ENCODE measurements around the gene PDE8A.
"Not testable (repeated sequence)": the region's sequence is repeated elsewhere in the genome, so short reads cannot be mapped to it uniquely, and the experiment has no call there.

PDE8A gene

GRCh38 chr15:85172846-85173490 is 191.3 kb downstream of the PDE8A start:
- no peak for DNase-seq (ENCODE audit: low read depth in 2 of 2)

DNA sequence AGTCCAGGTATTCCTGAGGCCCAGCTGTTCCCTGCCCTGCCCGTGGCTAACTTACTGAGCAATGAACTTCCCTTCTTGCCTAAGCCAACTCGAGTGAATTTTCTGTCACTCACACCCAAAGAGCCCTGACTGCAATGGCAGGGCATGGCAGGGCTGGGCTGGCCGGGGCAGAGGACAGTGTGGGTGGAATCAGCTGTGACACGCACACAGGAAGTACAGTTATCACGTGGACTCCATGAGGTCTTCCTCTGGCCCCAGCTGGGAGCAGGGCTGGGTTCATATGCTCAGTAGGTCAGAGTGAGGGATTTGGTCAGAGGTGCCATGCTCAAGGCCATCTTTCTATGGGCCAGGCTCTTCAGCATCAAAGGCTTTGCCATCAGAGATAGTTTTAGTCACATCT is 192.0 kb downstream of the PDE8A start:
- not testable (repeated sequence) for DNase-seq (ENCODE audit: low read depth in 2 of 2)

- DNase-seq (ENCODE audit: low read depth in 2 of 2), result no peak
These were observed 192.9 kb downstream of the PDE8A start for GRCh38 chr15:85174521-85174920.

DNA sequence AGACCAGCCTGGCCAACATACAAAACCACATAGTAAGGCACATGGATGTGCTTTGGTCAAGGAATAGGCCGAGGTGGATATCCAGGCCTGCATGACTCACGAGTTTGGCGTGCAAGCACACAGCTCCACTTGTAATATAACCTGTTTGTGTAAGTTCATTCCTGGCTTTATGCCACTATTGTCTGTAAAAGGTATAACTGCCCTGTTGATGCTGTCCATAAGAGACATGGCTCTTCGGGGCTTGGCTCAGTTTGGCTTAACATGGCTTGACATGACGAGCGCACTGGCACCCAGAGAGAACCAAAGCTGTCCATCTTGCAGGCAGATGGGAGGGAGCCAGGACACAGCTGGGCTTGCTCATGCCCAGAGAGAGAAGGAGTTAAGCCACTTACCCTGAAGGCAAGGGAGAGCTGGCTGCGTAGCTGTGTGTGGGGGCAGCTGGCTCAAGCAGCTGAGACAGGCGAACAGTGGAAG is 195.4 kb downstream of the PDE8A start:
- DNase-seq (ENCODE audit: low read depth in 2 of 2), result not testable (repeated sequence)

DNA sequence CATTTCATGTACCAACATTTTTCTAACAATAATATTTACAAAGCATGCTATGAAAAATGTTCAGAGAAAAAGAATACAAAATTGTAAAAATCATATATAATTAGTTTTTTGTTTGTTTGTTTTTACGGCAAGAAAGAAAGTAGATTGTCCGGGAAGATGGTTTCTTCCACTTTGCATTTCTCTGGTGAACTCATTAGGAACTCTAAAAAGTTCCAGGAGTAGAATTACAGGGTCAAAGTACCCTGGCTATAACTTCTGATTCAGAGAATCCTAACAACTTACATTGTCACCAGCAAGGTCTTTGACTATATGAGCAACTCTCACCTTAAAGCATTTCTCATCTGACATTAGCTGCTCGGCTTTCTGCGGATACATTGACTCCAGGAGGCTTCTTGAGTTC is 196.7 kb downstream of the PDE8A start:
- no peak for DNase-seq (ENCODE audit: low read depth in 2 of 2)

DNA sequence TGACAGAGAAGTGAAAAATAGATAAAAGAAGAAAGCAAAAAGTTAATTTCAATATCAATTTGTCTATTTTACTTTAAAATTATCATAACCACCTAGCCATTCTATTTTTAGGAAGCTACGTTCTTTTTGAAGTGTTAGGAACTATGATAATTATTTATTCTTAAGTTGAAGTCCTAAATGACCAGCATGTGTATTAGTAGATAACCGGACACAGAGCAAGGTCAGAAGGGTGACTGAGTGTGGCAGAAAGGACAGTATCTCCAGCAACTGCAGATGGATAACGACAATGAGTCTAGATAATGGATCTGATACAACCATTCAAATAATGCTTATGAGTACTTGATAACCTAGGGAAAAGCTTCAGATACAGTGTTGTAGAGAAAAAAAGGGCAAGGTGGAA is 198.0 kb downstream of the PDE8A start:
- no peak for DNase-seq (ENCODE audit: low read depth in 2 of 2)

DNA sequence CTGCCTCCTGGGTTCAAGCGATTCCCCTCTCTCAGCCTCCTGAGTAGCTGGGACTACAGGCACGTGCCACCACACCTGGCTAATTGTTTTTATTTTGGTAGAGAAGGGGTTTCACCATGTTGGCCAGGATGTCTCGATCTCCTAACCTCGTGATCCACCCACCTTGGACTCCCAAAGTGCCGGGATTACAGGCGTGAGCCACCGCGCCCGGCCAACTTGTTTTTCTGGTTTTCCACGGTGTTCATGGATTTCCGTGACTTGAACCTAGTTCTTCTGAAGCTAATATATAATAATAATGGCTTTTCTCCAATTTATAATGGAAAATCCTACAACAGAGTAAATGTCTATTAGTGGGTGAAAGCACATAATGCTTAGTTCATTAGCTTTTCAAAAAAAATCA is 203.7 kb downstream of the PDE8A start:
- not testable (repeated sequence) for DNase-seq (ENCODE audit: low read depth in 2 of 2)

DNA sequence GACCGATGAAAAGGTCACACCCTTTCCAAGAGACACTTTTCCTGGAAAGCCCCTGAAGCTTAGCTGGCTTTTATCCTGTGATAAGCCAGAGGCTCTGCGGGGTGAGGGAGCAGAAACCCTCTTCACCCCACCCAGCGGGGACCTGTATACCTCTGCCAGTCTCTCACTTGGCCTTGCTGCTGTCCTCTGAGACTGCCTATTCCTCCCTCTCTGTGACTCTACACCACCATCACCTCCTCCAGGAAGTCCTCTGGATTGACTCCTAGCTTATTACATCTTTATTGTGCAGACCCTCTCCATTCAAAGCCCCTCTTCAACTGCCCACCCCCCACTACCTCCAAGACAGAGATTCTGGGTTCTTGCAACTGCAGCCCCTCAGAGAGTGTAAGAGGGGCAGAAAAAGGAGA is 206.5 kb downstream of the PDE8A start:
- not testable (repeated sequence) for DNase-seq (ENCODE audit: low read depth in 2 of 2)

Measured in stimulated activated CD8-positive, alpha-beta memory T cell treated with anti-CD3 and anti-CD28 coated beads, Interleukin-7, amount 100 ng/mL, for 1 hour (primary cell).